Measurements from ENCODE around the gene NCK2. TPM values are rescaled to one million over a fixed set of nuclear protein-coding genes. Genes with fewer than 3 reads are reported as not detected.

NCK2 gene
- total RNA-seq, 4 donors from 2014 or later = 55.4 to 90.5 (median 62.5) TPM

GRCh38 chr2:105760639-105761337 is 16.1 kb downstream of the NCK2 start:
- no peak overlapping the region for H3K4me3 ChIP-seq
- peaks cover 6 to 84% (median 29%) of the 10 kb centered on the region in 3 donors for H3K4me1 ChIP-seq
- DNase-seq = no peak
- intact Hi-C loops (cut with DNase I) = no loop called here
- H3K9me3 ChIP-seq = no peaks in the 10 kb centered on the region
- TF ChIP-seq, protein P1, sequence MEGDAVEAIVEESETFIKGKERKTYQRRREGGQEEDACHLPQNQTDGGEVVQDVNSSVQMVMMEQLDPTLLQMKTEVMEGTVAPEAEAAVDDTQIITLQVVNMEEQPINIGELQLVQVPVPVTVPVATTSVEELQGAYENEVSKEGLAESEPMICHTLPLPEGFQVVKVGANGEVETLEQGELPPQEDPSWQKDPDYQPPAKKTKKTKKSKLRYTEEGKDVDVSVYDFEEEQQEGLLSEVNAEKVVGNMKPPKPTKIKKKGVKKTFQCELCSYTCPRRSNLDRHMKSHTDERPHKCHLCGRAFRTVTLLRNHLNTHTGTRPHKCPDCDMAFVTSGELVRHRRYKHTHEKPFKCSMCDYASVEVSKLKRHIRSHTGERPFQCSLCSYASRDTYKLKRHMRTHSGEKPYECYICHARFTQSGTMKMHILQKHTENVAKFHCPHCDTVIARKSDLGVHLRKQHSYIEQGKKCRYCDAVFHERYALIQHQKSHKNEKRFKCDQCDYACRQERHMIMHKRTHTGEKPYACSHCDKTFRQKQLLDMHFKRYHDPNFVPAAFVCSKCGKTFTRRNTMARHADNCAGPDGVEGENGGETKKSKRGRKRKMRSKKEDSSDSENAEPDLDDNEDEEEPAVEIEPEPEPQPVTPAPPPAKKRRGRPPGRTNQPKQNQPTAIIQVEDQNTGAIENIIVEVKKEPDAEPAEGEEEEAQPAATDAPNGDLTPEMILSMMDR (IDR thresholded peaks at IDR 0.05) = no peak
- 77 to 79% methylated on average over 4 to 9 of the region's 12 CpGs for WGBS, 2 donors
- H3K27me3 ChIP-seq = no peaks in the 10 kb centered on the region
- H3K27ac ChIP-seq = no peak overlapping the region
- H3K36me3 ChIP-seq = peaks cover 0 to 4% (median 0%) of the 10 kb centered on the region in 3 donors

- DNase-seq = no peak
- no peaks in the 10 kb centered on the region for H3K27me3 ChIP-seq
- intact Hi-C loops (cut with DNase I) = no loop called here
- no peak overlapping the region for H3K4me3 ChIP-seq
- H3K27ac ChIP-seq = peak overlapping the region in 2 of 4 donors; percentile 2 to 29
- peaks cover 0 to 4% (median 0%) of the 10 kb centered on the region in 3 donors for H3K36me3 ChIP-seq
- TF ChIP-seq, protein P1 (IDR thresholded peaks at IDR 0.05) = no peak
- no peak for TF ChIP-seq POLR2A (IDR thresholded peaks at IDR 0.05)
- 71 to 74% methylated on average over 7 to 11 of the region's 11 CpGs for WGBS, 2 donors
- H3K4me1 ChIP-seq = peaks cover 0 to 84% (median 26%) of the 10 kb centered on the region in 3 donors
- H3K9me3 ChIP-seq = no peaks in the 10 kb centered on the region
Observed at GRCh38 chr2:105761931-105762515, 17.3 kb downstream of the NCK2 start.

- H3K4me3 ChIP-seq = no peak overlapping the region
- WGBS, 2 donors = 77 to 80% methylated on average over 8 to 10 of the region's 10 CpGs
- no peaks in the 10 kb centered on the region for H3K9me3 ChIP-seq
- peak overlapping the region in 1 of 4 donors; percentile 29 for H3K27ac ChIP-seq
- no peaks in the 10 kb centered on the region for H3K27me3 ChIP-seq
- peaks cover 0 to 10% (median 0%) of the 10 kb centered on the region in 3 donors for H3K36me3 ChIP-seq
- DNase-seq = no peak
- TF ChIP-seq POLR2A (IDR thresholded peaks at IDR 0.05) = no peak
- TF ChIP-seq, protein P1 (IDR thresholded peaks at IDR 0.05) = no peak
- H3K4me1 ChIP-seq = peaks cover 0 to 85% (median 21%) of the 10 kb centered on the region in 3 donors
- intact Hi-C loops (cut with DNase I) = no loop called here
Observed at GRCh38 chr2:105763076-105763475, 18.4 kb downstream of the NCK2 start.

DNA sequence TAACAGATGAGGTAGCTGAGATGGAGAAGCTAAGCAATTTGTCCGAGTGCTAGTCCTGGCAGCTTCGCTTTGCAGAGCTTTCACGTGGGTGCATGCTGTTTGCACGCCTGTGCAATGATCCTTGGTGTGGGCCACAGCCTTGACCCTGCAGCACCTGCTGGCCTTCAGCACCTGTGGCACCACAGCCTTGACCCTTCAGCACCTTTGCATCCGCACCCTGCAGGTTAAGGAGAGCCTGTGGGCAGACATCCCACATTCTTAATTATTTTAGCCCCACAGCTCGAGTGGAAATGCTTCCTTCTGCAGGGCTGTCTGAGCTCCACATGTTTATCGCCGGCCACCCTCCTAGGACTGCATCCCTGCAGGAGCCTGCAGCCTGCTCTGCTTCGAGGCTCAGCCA is 19.3 kb downstream of the NCK2 start:
- intact Hi-C loops (cut with DNase I) = no loop called here
- WGBS, 2 donors = 63 to 77% methylated on average over 5 to 8 of the region's 9 CpGs
- no peak for TF ChIP-seq POLR2A (IDR thresholded peaks at IDR 0.05)
- TF ChIP-seq, protein P1 (IDR thresholded peaks at IDR 0.05) = no peak

More for the DNA sequence above, 19.3 kb downstream of the NCK2 start:
- Histone ChIP-seq H3K36me3 (peaks cover 0 to 15% (median 0%) of the 10 kb centered on the region in 3 donors), H3K4me3 (no peak overlapping the region), H3K9me3 (no peaks in the 10 kb centered on the region), H3K27me3 (no peaks in the 10 kb centered on the region), H3K27ac (peak overlapping the region in 3 of 4 donors; percentile 14 to 69 (median 23)), H3K4me1 (peaks cover 0 to 95% (median 25%) of the 10 kb centered on the region in 3 donors)
- DNase-seq = no peak

Measured in esophagus squamous epithelium (tissue), 5 donors.